Measurements from ENCODE around the gene LLGL2. TPM values are rescaled to one million over a fixed set of nuclear protein-coding genes. Genes with fewer than 3 reads are reported as not detected.

LLGL2 gene
- total and polyA plus RNA-seq, 9 donors, result 2.1 to 12.1 (median 4.3) TPM

GRCh38 chr17:75501378-75502071 is 24.0 kb upstream of the LLGL2 start:
- Histone ChIP-seq H3K36me3 (ENCODE audit: control insufficient read depth, insufficient read depth, low read length) (peaks cover 96% of the 10 kb centered on the region), H3K4me3 (ENCODE audit: low read length) (no peak overlapping the region), H3K27me3 (ENCODE audit: control insufficient read depth, insufficient read depth, low read length) (no peaks in the 10 kb centered on the region), H3K27ac (ENCODE audit: low read length) (peak overlapping the region; percentile 65), H3K9me3 (replicated peaks; ENCODE audit: control insufficient read depth, low read depth, low read length) (no peaks in the 10 kb centered on the region), H3K4me1 (ENCODE audit: control insufficient read depth, insufficient read depth, low read length) (peaks cover 43% of the 10 kb centered on the region)
- WGBS (ENCODE audit: insufficient coverage), result 74% methylated on average over 21 of the region's 21 CpGs
- peak; percentile 71 for DNase-seq

- DNase-seq, result no peak
- peaks cover 96% of the 10 kb centered on the region for H3K36me3 ChIP-seq (ENCODE audit: control insufficient read depth, insufficient read depth, low read length)
- H3K4me3 ChIP-seq (ENCODE audit: low read length), result no peak overlapping the region
- 81% methylated on average over 33 of the region's 40 CpGs for WGBS (ENCODE audit: insufficient coverage)
- no peaks in the 10 kb centered on the region for H3K9me3 ChIP-seq (replicated peaks; ENCODE audit: control insufficient read depth, low read depth, low read length)
- peaks cover 43% of the 10 kb centered on the region for H3K4me1 ChIP-seq (ENCODE audit: control insufficient read depth, insufficient read depth, low read length)
- peak overlapping the region; percentile 65 for H3K27ac ChIP-seq (ENCODE audit: low read length)
- H3K27me3 ChIP-seq (ENCODE audit: control insufficient read depth, insufficient read depth, low read length), result no peaks in the 10 kb centered on the region
Measured at GRCh38 chr17:75502072-75502720, 23.3 kb upstream of the LLGL2 start.

GRCh38 chr17:75502721-75503329 is 22.7 kb upstream of the LLGL2 start:
- 80% methylated on average over 18 of the region's 25 CpGs for WGBS (ENCODE audit: insufficient coverage)
- H3K4me3 ChIP-seq (ENCODE audit: low read length), result no peak overlapping the region
- H3K36me3 ChIP-seq (ENCODE audit: control insufficient read depth, insufficient read depth, low read length), result peaks cover 97% of the 10 kb centered on the region
- no peak overlapping the region for H3K27ac ChIP-seq (ENCODE audit: low read length)
- H3K9me3 ChIP-seq (replicated peaks; ENCODE audit: control insufficient read depth, low read depth, low read length), result no peaks in the 10 kb centered on the region
- no peaks in the 10 kb centered on the region for H3K27me3 ChIP-seq (ENCODE audit: control insufficient read depth, insufficient read depth, low read length)
- DNase-seq, result no peak
- peaks cover 39% of the 10 kb centered on the region for H3K4me1 ChIP-seq (ENCODE audit: control insufficient read depth, insufficient read depth, low read length)

GRCh38 chr17:75503337-75503950 is 22.1 kb upstream of the LLGL2 start:
- no peak overlapping the region for H3K4me3 ChIP-seq (ENCODE audit: low read length)
- H3K27me3 ChIP-seq (ENCODE audit: control insufficient read depth, insufficient read depth, low read length), result no peaks in the 10 kb centered on the region
- H3K9me3 ChIP-seq (replicated peaks; ENCODE audit: control insufficient read depth, low read depth, low read length), result no peaks in the 10 kb centered on the region
- WGBS (ENCODE audit: insufficient coverage), result 69% methylated on average over 18 of the region's 23 CpGs
- peaks cover 96% of the 10 kb centered on the region for H3K36me3 ChIP-seq (ENCODE audit: control insufficient read depth, insufficient read depth, low read length)
- H3K4me1 ChIP-seq (ENCODE audit: control insufficient read depth, insufficient read depth, low read length), result peaks cover 40% of the 10 kb centered on the region
- no peak overlapping the region for H3K27ac ChIP-seq (ENCODE audit: low read length)
- no peak for DNase-seq

GRCh38 chr17:75503976-75504346 is 21.5 kb upstream of the LLGL2 start:
- Histone ChIP-seq H3K4me1 (ENCODE audit: control insufficient read depth, insufficient read depth, low read length) (peaks cover 40% of the 10 kb centered on the region), H3K4me3 (ENCODE audit: low read length) (no peak overlapping the region), H3K9me3 (replicated peaks; ENCODE audit: control insufficient read depth, low read depth, low read length) (no peaks in the 10 kb centered on the region), H3K27ac (ENCODE audit: low read length) (no peak overlapping the region), H3K36me3 (ENCODE audit: control insufficient read depth, insufficient read depth, low read length) (peaks cover 95% of the 10 kb centered on the region), H3K27me3 (ENCODE audit: control insufficient read depth, insufficient read depth, low read length) (no peaks in the 10 kb centered on the region)
- no peak for DNase-seq
- WGBS (ENCODE audit: insufficient coverage), result 75% methylated on average over 2 of the region's 13 CpGs

GRCh38 chr17:75504347-75505151 is 20.9 kb upstream of the LLGL2 start:
- Histone ChIP-seq H3K36me3 (ENCODE audit: control insufficient read depth, insufficient read depth, low read length) (peaks cover 96% of the 10 kb centered on the region), H3K27me3 (ENCODE audit: control insufficient read depth, insufficient read depth, low read length) (no peaks in the 10 kb centered on the region), H3K4me1 (ENCODE audit: control insufficient read depth, insufficient read depth, low read length) (peaks cover 40% of the 10 kb centered on the region), H3K9me3 (replicated peaks; ENCODE audit: control insufficient read depth, low read depth, low read length) (no peaks in the 10 kb centered on the region), H3K27ac (ENCODE audit: low read length) (no peak overlapping the region), H3K4me3 (ENCODE audit: low read length) (no peak overlapping the region)
- 82% methylated on average over 28 of the region's 32 CpGs for WGBS (ENCODE audit: insufficient coverage)
- DNase-seq, result no peak

- no peak overlapping the region for H3K4me3 ChIP-seq (ENCODE audit: low read length)
- H3K9me3 ChIP-seq (replicated peaks; ENCODE audit: control insufficient read depth, low read depth, low read length), result no peaks in the 10 kb centered on the region
- DNase-seq, result no peak
- peaks cover 45% of the 10 kb centered on the region for H3K4me1 ChIP-seq (ENCODE audit: control insufficient read depth, insufficient read depth, low read length)
- WGBS (ENCODE audit: insufficient coverage), result 100% methylated on average over 2 of the region's 4 CpGs
- H3K36me3 ChIP-seq (ENCODE audit: control insufficient read depth, insufficient read depth, low read length), result peaks cover 95% of the 10 kb centered on the region
- no peaks in the 10 kb centered on the region for H3K27me3 ChIP-seq (ENCODE audit: control insufficient read depth, insufficient read depth, low read length)
- H3K27ac ChIP-seq (ENCODE audit: low read length), result no peak overlapping the region
Measured at GRCh38 chr17:75505152-75505409, 20.4 kb upstream of the LLGL2 start.

GRCh38 chr17:75505640-75506039 is 19.9 kb upstream of the LLGL2 start:
- Histone ChIP-seq H3K9me3 (replicated peaks; ENCODE audit: control insufficient read depth, low read depth, low read length) (no peaks in the 10 kb centered on the region), H3K4me1 (ENCODE audit: control insufficient read depth, insufficient read depth, low read length) (peaks cover 49% of the 10 kb centered on the region), H3K4me3 (ENCODE audit: low read length) (no peak overlapping the region), H3K27me3 (ENCODE audit: control insufficient read depth, insufficient read depth, low read length) (no peaks in the 10 kb centered on the region), H3K36me3 (ENCODE audit: control insufficient read depth, insufficient read depth, low read length) (peaks cover 95% of the 10 kb centered on the region), H3K27ac (ENCODE audit: low read length) (no peak overlapping the region)
- WGBS (ENCODE audit: insufficient coverage), result 81% methylated on average over 13 of the region's 15 CpGs
- no peak for DNase-seq

GRCh38 chr17:75506134-75506533 is 19.4 kb upstream of the LLGL2 start:
- Histone ChIP-seq H3K27ac (ENCODE audit: low read length) (no peak overlapping the region), H3K4me1 (ENCODE audit: control insufficient read depth, insufficient read depth, low read length) (peaks cover 46% of the 10 kb centered on the region), H3K4me3 (ENCODE audit: low read length) (no peak overlapping the region), H3K9me3 (replicated peaks; ENCODE audit: control insufficient read depth, low read depth, low read length) (no peaks in the 10 kb centered on the region), H3K27me3 (ENCODE audit: control insufficient read depth, insufficient read depth, low read length) (no peaks in the 10 kb centered on the region), H3K36me3 (ENCODE audit: control insufficient read depth, insufficient read depth, low read length) (peaks cover 94% of the 10 kb centered on the region)
- WGBS (ENCODE audit: insufficient coverage), result 87% methylated on average over 18 of the region's 21 CpGs
- no peak for DNase-seq

GRCh38 chr17:75506888-75507287 is 18.6 kb upstream of the LLGL2 start:
- 85% methylated on average over 20 of the region's 20 CpGs for WGBS (ENCODE audit: insufficient coverage)
- Histone ChIP-seq H3K27ac (ENCODE audit: low read length) (no peak overlapping the region), H3K4me3 (ENCODE audit: low read length) (no peak overlapping the region), H3K4me1 (ENCODE audit: control insufficient read depth, insufficient read depth, low read length) (peaks cover 45% of the 10 kb centered on the region), H3K36me3 (ENCODE audit: control insufficient read depth, insufficient read depth, low read length) (peaks cover 94% of the 10 kb centered on the region), H3K9me3 (replicated peaks; ENCODE audit: control insufficient read depth, low read depth, low read length) (no peaks in the 10 kb centered on the region), H3K27me3 (ENCODE audit: control insufficient read depth, insufficient read depth, low read length) (no peaks in the 10 kb centered on the region)
- DNase-seq, result no peak

Measured in muscle of leg (tissue), 11 donors.